Liver (tissue), 9 donors: ENCODE data around the gene IRF2. TPM values are rescaled to one million over a fixed set of nuclear protein-coding genes. Genes with fewer than 3 reads are reported as not detected.

Source experiments
- DNase-seq: peaks from one replicate; pipeline ENCODE4 v3.0.0-alpha.2; 2017; ENCODE audit warnings: low spot score
- H3K27ac ChIP-seq, 2 donors: one replicate each; pipeline ENCODE4 v1.7.0; 2013; ENCODE audit warnings: inconsistent platforms in 2 of 2, low read length in 2 of 2, control low read depth in 1 of 2, low read depth in 1 of 2, mild to moderate bottlenecking in 1 of 2
- H3K27me3 ChIP-seq, 4 donors: one replicate each; pipeline versions ENCODE4 v1.6.1 to v1.7.0; 2013; ENCODE audit warnings: low read length in 3 of 4, inconsistent platforms in 1 of 4, mild to moderate bottlenecking in 1 of 4, moderate library complexity in 1 of 4; ENCODE audit not compliant: control insufficient read depth in 4 of 4, insufficient read depth in 4 of 4
- H3K36me3 ChIP-seq, 4 donors: one replicate each; pipeline versions ENCODE4 v1.6.1 to v1.7.0; 2013; ENCODE audit warnings: low read length in 3 of 4, mild to moderate bottlenecking in 3 of 4, low read depth in 1 of 4, moderate library complexity in 1 of 4; ENCODE audit not compliant: control insufficient read depth in 4 of 4, insufficient read depth in 3 of 4
- H3K4me1 ChIP-seq, 4 donors: one replicate each; pipeline versions ENCODE4 v1.6.1 to v1.7.0; 2013; ENCODE audit warnings: low read length in 3 of 4, mild to moderate bottlenecking in 3 of 4, moderate library complexity in 1 of 4; ENCODE audit not compliant: control insufficient read depth in 4 of 4, insufficient read depth in 4 of 4
- H3K4me3 ChIP-seq, 3 donors: one replicate each; pipeline versions ENCODE4 v1.6.1 to v1.7.0; 2013; ENCODE audit warnings: low read length in 3 of 3, control low read depth in 1 of 3, low read depth in 1 of 3, mild to moderate bottlenecking in 1 of 3
- H3K9ac ChIP-seq, 2 donors: one replicate each; pipeline ENCODE4 v1.7.0; 2013; ENCODE audit warnings: low read length in 2 of 2, mild to moderate bottlenecking in 2 of 2, moderate library complexity in 2 of 2, control low read depth in 1 of 2, low read depth in 1 of 2
- H3K9me3 ChIP-seq, 4 donors: one replicate each; pipeline versions ENCODE4 v1.6.1 to v1.7.0; 2013; ENCODE audit warnings: low read length in 3 of 4; ENCODE audit not compliant: control insufficient read depth in 4 of 4
- FOXA2 ChIP-seq: IDR thresholded peaks from 2 replicates; pipeline ENCODE4 v1.6.1; 2016; ENCODE audit warnings: antibody characterized with exemption
- GABPA ChIP-seq, 2 donors: IDR thresholded peaks in 1 of 2; conservative IDR thresholded peaks in 1 of 2; 2 replicates each; pipeline ENCODE4 v1.6.1; 2016; ENCODE audit warnings: antibody characterized with exemption in 2 of 2, mild to moderate bottlenecking in 1 of 2, moderate library complexity in 1 of 2
- HNF4A ChIP-seq, 2 donors: conservative IDR thresholded peaks; 2 replicates each; pipeline ENCODE4 v1.6.1; 2016; ENCODE audit warnings: antibody characterized with exemption in 2 of 2, mild to moderate bottlenecking in 2 of 2
- HNF4G ChIP-seq: IDR thresholded peaks from 2 replicates; pipeline ENCODE4 v1.6.1; 2016; ENCODE audit warnings: antibody characterized with exemption
- NR2F2 ChIP-seq: IDR thresholded peaks from 2 replicates; pipeline ENCODE4 v1.6.1; 2016; ENCODE audit warnings: antibody characterized with exemption
- RAD21 ChIP-seq, 2 donors: IDR thresholded peaks; 2 replicates each; pipeline ENCODE4 v1.6.1; 2016; ENCODE audit warnings: antibody characterized with exemption in 2 of 2, mild to moderate bottlenecking in 2 of 2
- RXRA ChIP-seq, 2 donors: IDR thresholded peaks; 2 replicates each; pipeline ENCODE4 v1.6.1; 2017 to 2018; ENCODE audit warnings: antibody characterized with exemption in 2 of 2, mild to moderate bottlenecking in 1 of 2
- WGBS: extraction: QIAGEN DNeasy Blood & Tissue Kit; methylation state at CpG from one replicate; pipeline ENCODE4 v1.1.7; 2013; 5-methylcytosine and 5-hydroxymethylcytosine counted together
- polyA plus RNA-seq, 2 donors: library from polyadenylated mRNA; stranded (reverse) in 1 of 2; unstranded in 1 of 2; fragments of 200-250 nt in 1 of 2; fragments of >200 nt in 1 of 2; fragmentation: Nextera tagmentation in 1 of 2; extraction: Ambion mirVana in 1 of 2; gene quantifications; one replicate each; pipeline versions ENCODE4 v1.2.1 to v1.2.3, GENCODE V29; 2013 to 2015
- total RNA-seq, 2 donors: library from RNA; depleted of rRNA; stranded (reverse); fragments of >200 nt; gene quantifications; one replicate each; pipeline ENCODE4 v1.2.3, GENCODE V29; 2014
- TF ChIP-seq, protein P1 (sequence below): IDR thresholded peaks from 2 replicates; pipeline ENCODE4 v1.6.1; 2016; ENCODE audit warnings: antibody characterized with exemption
- TF ChIP-seq, protein P2 (sequence below): IDR thresholded peaks from 2 replicates; pipeline ENCODE4 v1.6.1; 2016; ENCODE audit warnings: antibody characterized with exemption
- TF ChIP-seq, protein P3 (sequence below): IDR thresholded peaks from 2 replicates; pipeline ENCODE4 v1.6.1; 2016; ENCODE audit warnings: antibody characterized with exemption, mild to moderate bottlenecking
- TF ChIP-seq, protein P4 (sequence below): fragments of 150-350 bp; IDR thresholded peaks from 2 replicates; pipeline ENCODE4 v1.5.1; 2017; ENCODE audit warnings: improper control_type of control experiment, low read depth, low read length; ENCODE audit not compliant: missing input control
- TF ChIP-seq, protein P5 (sequence below): IDR thresholded peaks from 2 replicates; pipeline ENCODE4 v1.6.1; 2016; ENCODE audit warnings: antibody characterized with exemption
- donor health status: healthy.
- donor health status: healthy.
- donor health status: healthy.
- donor health status: healthy.
- donor health status: healthy.

The IRF2 gene
- total and polyA plus RNA-seq, 4 donors = 12.9 to 25.5 (median 22.2) TPM

DNA sequence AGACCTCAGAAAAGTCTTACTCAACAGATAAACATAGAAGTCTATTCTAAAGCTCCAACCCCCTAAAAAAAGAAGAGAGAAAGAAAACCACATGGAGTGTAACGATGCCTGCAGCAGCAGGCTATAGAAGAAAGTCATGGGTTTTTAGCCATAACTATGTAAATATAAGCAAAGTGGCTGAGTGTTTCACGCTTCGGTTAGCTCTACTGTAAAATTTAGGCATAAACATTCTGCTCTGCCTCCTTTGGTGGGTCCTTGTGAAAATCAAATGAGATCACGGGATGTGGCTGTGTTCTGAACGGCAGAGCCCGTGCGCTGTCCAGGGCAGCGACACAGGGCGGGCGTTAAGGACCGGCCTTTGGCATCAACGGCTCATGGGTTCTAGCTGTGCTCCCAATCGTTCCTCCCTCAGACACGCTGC lies 78.4 kb downstream of the IRF2 start:
- DNase-seq = no peak
- peaks cover 3 to 53% (median 41%) of the 10 kb centered on the region in 4 donors for H3K36me3 ChIP-seq
- H3K4me1 ChIP-seq = peaks cover 3 to 4% (median 3%) of the 10 kb centered on the region in 4 donors
- H3K9ac ChIP-seq = no peak overlapping the region
- H3K4me3 ChIP-seq = no peak overlapping the region
- no peaks in the 10 kb centered on the region for H3K9me3 ChIP-seq
- 96% methylated on average over 14 of the region's 14 CpGs for WGBS
- no peaks in the 10 kb centered on the region for H3K27me3 ChIP-seq
- H3K27ac ChIP-seq = no peak overlapping the region
- TF ChIP-seq NR2F2 (no peak), HNF4G (no peak), GABPA (IDR thresholded peaks at IDR 0.05 in 1 of 2, conservative IDR thresholded peaks at IDR 0.05 in 1 of 2) (no peak), RXRA (IDR thresholded peaks at IDR 0.05) (no peak), HNF4A (conservative IDR thresholded peaks at IDR 0.05) (no peak), FOXA2 (no peak), RAD21 (IDR thresholded peaks at IDR 0.05) (no peak)
- TF ChIP-seq, protein P1, sequence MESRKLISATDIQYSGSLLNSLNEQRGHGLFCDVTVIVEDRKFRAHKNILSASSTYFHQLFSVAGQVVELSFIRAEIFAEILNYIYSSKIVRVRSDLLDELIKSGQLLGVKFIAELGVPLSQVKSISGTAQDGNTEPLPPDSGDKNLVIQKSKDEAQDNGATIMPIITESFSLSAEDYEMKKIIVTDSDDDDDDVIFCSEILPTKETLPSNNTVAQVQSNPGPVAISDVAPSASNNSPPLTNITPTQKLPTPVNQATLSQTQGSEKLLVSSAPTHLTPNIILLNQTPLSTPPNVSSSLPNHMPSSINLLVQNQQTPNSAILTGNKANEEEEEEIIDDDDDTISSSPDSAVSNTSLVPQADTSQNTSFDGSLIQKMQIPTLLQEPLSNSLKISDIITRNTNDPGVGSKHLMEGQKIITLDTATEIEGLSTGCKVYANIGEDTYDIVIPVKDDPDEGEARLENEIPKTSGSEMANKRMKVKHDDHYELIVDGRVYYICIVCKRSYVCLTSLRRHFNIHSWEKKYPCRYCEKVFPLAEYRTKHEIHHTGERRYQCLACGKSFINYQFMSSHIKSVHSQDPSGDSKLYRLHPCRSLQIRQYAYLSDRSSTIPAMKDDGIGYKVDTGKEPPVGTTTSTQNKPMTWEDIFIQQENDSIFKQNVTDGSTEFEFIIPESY = no peak
- TF ChIP-seq, protein P2, sequence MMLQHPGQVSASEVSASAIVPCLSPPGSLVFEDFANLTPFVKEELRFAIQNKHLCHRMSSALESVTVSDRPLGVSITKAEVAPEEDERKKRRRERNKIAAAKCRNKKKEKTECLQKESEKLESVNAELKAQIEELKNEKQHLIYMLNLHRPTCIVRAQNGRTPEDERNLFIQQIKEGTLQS = no peak
- TF ChIP-seq, protein P3, sequence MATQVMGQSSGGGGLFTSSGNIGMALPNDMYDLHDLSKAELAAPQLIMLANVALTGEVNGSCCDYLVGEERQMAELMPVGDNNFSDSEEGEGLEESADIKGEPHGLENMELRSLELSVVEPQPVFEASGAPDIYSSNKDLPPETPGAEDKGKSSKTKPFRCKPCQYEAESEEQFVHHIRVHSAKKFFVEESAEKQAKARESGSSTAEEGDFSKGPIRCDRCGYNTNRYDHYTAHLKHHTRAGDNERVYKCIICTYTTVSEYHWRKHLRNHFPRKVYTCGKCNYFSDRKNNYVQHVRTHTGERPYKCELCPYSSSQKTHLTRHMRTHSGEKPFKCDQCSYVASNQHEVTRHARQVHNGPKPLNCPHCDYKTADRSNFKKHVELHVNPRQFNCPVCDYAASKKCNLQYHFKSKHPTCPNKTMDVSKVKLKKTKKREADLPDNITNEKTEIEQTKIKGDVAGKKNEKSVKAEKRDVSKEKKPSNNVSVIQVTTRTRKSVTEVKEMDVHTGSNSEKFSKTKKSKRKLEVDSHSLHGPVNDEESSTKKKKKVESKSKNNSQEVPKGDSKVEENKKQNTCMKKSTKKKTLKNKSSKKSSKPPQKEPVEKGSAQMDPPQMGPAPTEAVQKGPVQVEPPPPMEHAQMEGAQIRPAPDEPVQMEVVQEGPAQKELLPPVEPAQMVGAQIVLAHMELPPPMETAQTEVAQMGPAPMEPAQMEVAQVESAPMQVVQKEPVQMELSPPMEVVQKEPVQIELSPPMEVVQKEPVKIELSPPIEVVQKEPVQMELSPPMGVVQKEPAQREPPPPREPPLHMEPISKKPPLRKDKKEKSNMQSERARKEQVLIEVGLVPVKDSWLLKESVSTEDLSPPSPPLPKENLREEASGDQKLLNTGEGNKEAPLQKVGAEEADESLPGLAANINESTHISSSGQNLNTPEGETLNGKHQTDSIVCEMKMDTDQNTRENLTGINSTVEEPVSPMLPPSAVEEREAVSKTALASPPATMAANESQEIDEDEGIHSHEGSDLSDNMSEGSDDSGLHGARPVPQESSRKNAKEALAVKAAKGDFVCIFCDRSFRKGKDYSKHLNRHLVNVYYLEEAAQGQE = no peak

DNA sequence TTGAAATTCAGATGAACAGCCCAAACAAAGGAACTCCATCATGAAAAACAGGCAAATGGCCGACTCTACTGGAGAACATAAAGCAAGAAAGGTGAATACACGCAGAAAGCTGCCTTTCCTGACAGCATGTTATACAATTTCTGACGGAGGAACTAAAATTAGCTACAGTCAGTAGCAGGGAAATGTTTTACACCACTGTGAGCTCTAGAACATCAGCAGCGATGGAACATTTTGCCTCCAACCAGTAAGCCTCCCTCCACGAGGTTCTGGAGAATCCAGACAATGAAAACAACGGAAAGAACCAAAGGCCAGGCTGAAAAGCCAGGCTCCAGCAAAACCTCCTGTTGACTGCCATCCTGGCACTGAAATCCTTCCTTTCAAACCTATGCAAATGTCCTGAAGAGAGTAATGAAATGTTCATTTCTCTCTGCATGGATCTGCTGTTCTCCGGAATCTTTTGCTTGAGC lies 78.9 kb downstream of the IRF2 start:
- Histone ChIP-seq H3K4me3 (no peak overlapping the region), H3K9me3 (no peaks in the 10 kb centered on the region), H3K36me3 (peaks cover 7 to 55% (median 46%) of the 10 kb centered on the region in 4 donors), H3K4me1 (peaks cover 0 to 1% (median 0%) of the 10 kb centered on the region in 4 donors), H3K9ac (no peak overlapping the region), H3K27me3 (no peaks in the 10 kb centered on the region), H3K27ac (no peak overlapping the region)
- TF ChIP-seq, protein P4, sequence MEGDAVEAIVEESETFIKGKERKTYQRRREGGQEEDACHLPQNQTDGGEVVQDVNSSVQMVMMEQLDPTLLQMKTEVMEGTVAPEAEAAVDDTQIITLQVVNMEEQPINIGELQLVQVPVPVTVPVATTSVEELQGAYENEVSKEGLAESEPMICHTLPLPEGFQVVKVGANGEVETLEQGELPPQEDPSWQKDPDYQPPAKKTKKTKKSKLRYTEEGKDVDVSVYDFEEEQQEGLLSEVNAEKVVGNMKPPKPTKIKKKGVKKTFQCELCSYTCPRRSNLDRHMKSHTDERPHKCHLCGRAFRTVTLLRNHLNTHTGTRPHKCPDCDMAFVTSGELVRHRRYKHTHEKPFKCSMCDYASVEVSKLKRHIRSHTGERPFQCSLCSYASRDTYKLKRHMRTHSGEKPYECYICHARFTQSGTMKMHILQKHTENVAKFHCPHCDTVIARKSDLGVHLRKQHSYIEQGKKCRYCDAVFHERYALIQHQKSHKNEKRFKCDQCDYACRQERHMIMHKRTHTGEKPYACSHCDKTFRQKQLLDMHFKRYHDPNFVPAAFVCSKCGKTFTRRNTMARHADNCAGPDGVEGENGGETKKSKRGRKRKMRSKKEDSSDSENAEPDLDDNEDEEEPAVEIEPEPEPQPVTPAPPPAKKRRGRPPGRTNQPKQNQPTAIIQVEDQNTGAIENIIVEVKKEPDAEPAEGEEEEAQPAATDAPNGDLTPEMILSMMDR = no peak
- TF ChIP-seq RXRA (IDR thresholded peaks at IDR 0.05) (no peak), NR2F2 (no peak)
- TF ChIP-seq, protein P5, sequence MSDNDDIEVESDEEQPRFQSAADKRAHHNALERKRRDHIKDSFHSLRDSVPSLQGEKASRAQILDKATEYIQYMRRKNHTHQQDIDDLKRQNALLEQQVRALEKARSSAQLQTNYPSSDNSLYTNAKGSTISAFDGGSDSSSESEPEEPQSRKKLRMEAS = no peak
- TF ChIP-seq, protein P1 = no peak
- 88% methylated on average over 7 of the region's 7 CpGs for WGBS
- no peak for DNase-seq
